ENCODE data around the gene TSPAN15.

Gene TSPAN15

DNA sequence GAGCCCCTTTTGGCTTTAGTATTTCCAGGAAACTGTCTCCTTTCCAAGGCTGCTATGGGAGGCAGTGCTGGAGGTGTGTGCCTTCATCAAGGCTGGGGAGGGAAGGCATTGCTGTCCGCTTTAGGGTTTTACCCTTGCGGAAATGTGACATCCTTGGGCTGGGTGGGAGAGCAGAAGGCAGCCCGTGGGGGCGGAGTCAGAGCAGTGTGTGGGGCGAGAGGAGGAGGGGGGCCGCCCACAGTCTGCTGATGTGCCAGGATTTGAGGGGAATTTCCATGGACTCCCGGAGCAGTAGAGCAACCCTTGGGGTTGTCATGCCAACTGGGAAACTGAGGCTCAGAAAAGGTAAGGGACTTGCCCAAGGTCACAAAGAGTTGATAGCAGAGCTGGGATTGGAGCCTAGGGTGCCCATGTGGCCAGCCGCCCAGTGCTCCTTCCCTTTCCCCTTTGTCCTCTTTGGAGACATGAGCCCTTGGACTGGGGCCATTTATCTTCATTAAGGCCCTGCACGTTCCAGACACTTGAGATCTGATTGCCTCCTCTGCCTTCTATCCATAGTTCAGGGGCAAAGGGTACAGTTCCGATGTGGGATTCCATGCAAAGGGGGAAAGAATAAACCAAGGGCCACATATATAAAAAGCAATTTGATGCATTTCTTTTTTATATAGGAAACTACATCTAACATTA is 22.2 kb downstream of the TSPAN15 start:
- Histone ChIP-seq H3K9me3 (ENCODE audit: control insufficient read depth, insufficient read depth, low read length) (no peaks in the 10 kb centered on the region), H3K4me1 (ENCODE audit: control insufficient read depth, low read length) (no peaks in the 10 kb centered on the region), H3K4me3 (ENCODE audit: low read length) (no peak overlapping the region), H3K27ac (ENCODE audit: low read depth, low read length) (no peak overlapping the region), H3K27me3 (ENCODE audit: control insufficient read depth, low read length) (peaks cover 23% of the 10 kb centered on the region), H4K20me1 (ENCODE audit: control insufficient read depth, insufficient read depth, low read depth, low read length) (no peaks in the 10 kb centered on the region), H3K9me2 (replicated peaks; ENCODE audit: control insufficient read depth, low read length) (no peaks in the 10 kb centered on the region), H3K79me2 (ENCODE audit: control insufficient read depth, low read length) (no peaks in the 10 kb centered on the region), H3K36me3 (ENCODE audit: control insufficient read depth, low read length) (no peaks in the 10 kb centered on the region), H3F3A (ENCODE audit: control insufficient read depth, insufficient read depth) (no peaks in the 10 kb centered on the region), H3K4me2 (ENCODE audit: low read length) (no peak overlapping the region)
- no peak for TF ChIP-seq EZH2phosphoT487 (IDR thresholded peaks at IDR 0.05; ENCODE audit: borderline replicate concordance, low read length)
- TF ChIP-seq, protein P1, sequence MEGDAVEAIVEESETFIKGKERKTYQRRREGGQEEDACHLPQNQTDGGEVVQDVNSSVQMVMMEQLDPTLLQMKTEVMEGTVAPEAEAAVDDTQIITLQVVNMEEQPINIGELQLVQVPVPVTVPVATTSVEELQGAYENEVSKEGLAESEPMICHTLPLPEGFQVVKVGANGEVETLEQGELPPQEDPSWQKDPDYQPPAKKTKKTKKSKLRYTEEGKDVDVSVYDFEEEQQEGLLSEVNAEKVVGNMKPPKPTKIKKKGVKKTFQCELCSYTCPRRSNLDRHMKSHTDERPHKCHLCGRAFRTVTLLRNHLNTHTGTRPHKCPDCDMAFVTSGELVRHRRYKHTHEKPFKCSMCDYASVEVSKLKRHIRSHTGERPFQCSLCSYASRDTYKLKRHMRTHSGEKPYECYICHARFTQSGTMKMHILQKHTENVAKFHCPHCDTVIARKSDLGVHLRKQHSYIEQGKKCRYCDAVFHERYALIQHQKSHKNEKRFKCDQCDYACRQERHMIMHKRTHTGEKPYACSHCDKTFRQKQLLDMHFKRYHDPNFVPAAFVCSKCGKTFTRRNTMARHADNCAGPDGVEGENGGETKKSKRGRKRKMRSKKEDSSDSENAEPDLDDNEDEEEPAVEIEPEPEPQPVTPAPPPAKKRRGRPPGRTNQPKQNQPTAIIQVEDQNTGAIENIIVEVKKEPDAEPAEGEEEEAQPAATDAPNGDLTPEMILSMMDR (IDR thresholded peaks at IDR 0.05; ENCODE audit: low read depth, low read length, poor library complexity, severe bottlenecking), result no peak

DNA sequence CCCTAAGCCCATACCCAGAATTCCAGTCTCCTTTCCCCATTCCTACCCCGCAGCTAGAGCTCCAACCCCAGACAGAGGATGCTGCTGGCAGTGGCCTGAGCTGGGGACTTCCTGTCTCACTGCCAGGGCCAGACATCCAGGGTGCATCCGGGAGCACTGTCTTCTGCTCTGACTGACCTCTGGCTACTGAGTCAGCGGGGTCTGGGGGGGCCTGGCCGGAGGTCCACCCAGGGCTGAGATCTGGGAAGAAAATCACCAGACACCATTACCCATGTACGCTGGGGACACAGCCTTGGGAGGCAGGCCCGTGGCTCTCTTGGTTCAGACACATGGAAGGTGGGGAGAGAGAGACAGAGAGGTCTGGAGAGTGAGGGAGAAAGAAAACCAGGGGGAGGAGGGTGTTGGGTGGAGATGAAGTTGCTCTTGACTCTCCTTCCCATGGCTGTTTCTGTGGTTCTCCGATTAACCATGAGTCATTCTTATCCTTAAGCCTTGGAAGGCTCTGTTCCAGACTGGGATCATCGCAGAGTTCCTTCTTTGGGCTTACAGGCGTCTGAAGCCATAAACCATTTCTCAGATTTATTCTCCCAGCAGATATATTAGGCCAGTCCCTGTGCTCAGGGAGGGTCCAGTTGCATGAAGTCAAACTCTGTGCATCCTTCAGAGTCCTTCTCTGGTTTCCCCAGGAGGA is 23.6 kb downstream of the TSPAN15 start:
- peaks cover 23% of the 10 kb centered on the region for H3K27me3 ChIP-seq (ENCODE audit: control insufficient read depth, low read length)
- no peaks in the 10 kb centered on the region for H3K4me1 ChIP-seq (ENCODE audit: control insufficient read depth, low read length)
- H3K4me2 ChIP-seq (ENCODE audit: low read length), result no peak overlapping the region

DNA sequence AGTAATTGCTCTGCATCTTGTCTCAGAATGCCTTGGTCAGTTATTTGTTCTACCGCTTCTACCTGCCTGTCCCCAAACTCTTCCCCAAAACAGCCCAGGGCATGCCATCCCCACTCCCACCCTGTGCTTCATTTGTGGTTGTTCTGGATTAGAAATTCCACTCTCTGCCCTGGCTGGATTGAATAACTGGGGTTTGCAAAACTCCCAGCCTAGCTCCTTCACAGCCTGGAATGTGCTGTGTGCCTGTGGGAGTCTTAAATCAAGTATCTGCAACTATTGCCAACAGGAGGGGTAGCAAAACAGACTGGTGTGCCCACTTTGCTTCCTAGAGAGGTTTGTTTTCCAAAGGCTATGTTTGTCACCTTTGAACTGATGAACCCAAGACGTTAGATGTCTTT is 24.2 kb downstream of the TSPAN15 start:
- Histone ChIP-seq H3K4me3 (ENCODE audit: low read length) (no peak overlapping the region), H3K27me3 (ENCODE audit: control insufficient read depth, low read length) (peaks cover 17% of the 10 kb centered on the region), H4K20me1 (ENCODE audit: control insufficient read depth, insufficient read depth, low read depth, low read length) (no peaks in the 10 kb centered on the region), H3K9me2 (replicated peaks; ENCODE audit: control insufficient read depth, low read length) (no peaks in the 10 kb centered on the region), H3K4me2 (ENCODE audit: low read length) (no peak overlapping the region), H3K4me1 (ENCODE audit: control insufficient read depth, low read length) (no peaks in the 10 kb centered on the region), H3K36me3 (ENCODE audit: control insufficient read depth, low read length) (no peaks in the 10 kb centered on the region), H3K27ac (ENCODE audit: low read depth, low read length) (no peak overlapping the region), H3K79me2 (ENCODE audit: control insufficient read depth, low read length) (no peaks in the 10 kb centered on the region), H3K9me3 (ENCODE audit: control insufficient read depth, insufficient read depth, low read length) (no peaks in the 10 kb centered on the region), H3F3A (ENCODE audit: control insufficient read depth, insufficient read depth) (no peaks in the 10 kb centered on the region)
- TF ChIP-seq EZH2phosphoT487 (IDR thresholded peaks at IDR 0.05; ENCODE audit: borderline replicate concordance, low read length), result no peak
- TF ChIP-seq, protein P1 (IDR thresholded peaks at IDR 0.05; ENCODE audit: low read depth, low read length, poor library complexity, severe bottlenecking), result no peak

More for the DNA sequence above, 23.6 kb downstream of the TSPAN15 start:
- no peak overlapping the region for H3K27ac ChIP-seq (ENCODE audit: low read depth, low read length)
- H3K79me2 ChIP-seq (ENCODE audit: control insufficient read depth, low read length), result no peaks in the 10 kb centered on the region
- H4K20me1 ChIP-seq (ENCODE audit: control insufficient read depth, insufficient read depth, low read depth, low read length), result no peaks in the 10 kb centered on the region
- H3F3A ChIP-seq (ENCODE audit: control insufficient read depth, insufficient read depth), result no peaks in the 10 kb centered on the region
- no peaks in the 10 kb centered on the region for H3K36me3 ChIP-seq (ENCODE audit: control insufficient read depth, low read length)
- H3K4me3 ChIP-seq (ENCODE audit: low read length), result no peak overlapping the region
- H3K9me2 ChIP-seq (replicated peaks; ENCODE audit: control insufficient read depth, low read length), result no peaks in the 10 kb centered on the region
- no peaks in the 10 kb centered on the region for H3K9me3 ChIP-seq (ENCODE audit: control insufficient read depth, insufficient read depth, low read length)
- TF ChIP-seq, protein P1 (IDR thresholded peaks at IDR 0.05; ENCODE audit: low read depth, low read length, poor library complexity, severe bottlenecking), result no peak
- no peak for TF ChIP-seq EZH2phosphoT487 (IDR thresholded peaks at IDR 0.05; ENCODE audit: borderline replicate concordance, low read length)

Measured in DOHH2 (cell line).